Measurements from ENCODE around the gene STK36.

- TF ChIP-seq EP300 (IDR thresholded peaks at IDR 0.05) = no peak
- no peak for TF ChIP-seq CTCF (IDR thresholded peaks at IDR 0.05)
- TF ChIP-seq POLR2AphosphoS5 (IDR thresholded peaks at IDR 0.05) = no peak
Measured at GRCh38 chr2:218709908-218710307, 38.0 kb downstream of the STK36 start.

Data from sigmoid colon (tissue), 4 donors.